Effector memory CD8-positive, alpha-beta T cell (primary cell): Measurements from ENCODE around the gene CELA2A.

ENCODE experiments used
- ATAC-seq: fragments of 150-1000 bp; cut with Tn5 transposase; replicated peaks from 2 replicates; pipeline ENCODE4 v1.10.0; 2021; ENCODE audit warnings: mild to moderate bottlenecking, moderate library complexity
- DNase-seq, 3 experiments: peaks; one replicate each; pipeline ENCODE4 v3.0.0; 2021
- H3K27ac Mint-ChIP-seq, 2 donors: one replicate each; pipeline ENCODE4 v1.8.0; 2022; ENCODE audit warnings: mild to moderate bottlenecking in 2 of 2, mixed read lengths in 2 of 2, moderate library complexity in 2 of 2
- H3K27me3 Mint-ChIP-seq, 2 donors: one replicate each; pipeline ENCODE4 v1.8.0; 2022; ENCODE audit warnings: mixed read lengths in 2 of 2
- H3K36me3 Mint-ChIP-seq: one replicate; pipeline ENCODE4 v1.8.0; 2022; ENCODE audit warnings: mild to moderate bottlenecking, moderate library complexity, mixed read lengths; ENCODE audit not compliant: insufficient read depth
- H3K4me1 Mint-ChIP-seq, 2 donors: one replicate each; pipeline ENCODE4 v1.8.0; 2022; ENCODE audit warnings: low read depth in 2 of 2, mixed read lengths in 2 of 2
- H3K4me3 Mint-ChIP-seq, 2 donors: one replicate each; pipeline ENCODE4 v1.8.0; 2022; ENCODE audit warnings: mild to moderate bottlenecking in 2 of 2, mixed read lengths in 2 of 2, moderate library complexity in 2 of 2
- H3K9me3 Mint-ChIP-seq, 2 donors: one replicate each; pipeline ENCODE4 v1.8.0; 2022; ENCODE audit warnings: mixed read lengths in 2 of 2
- total RNA-seq, 9 experiments: gene quantifications; one replicate each; lab custom pipeline; 2026; lab: John Stamatoyannopoulos, UW

The CELA2A gene
- 0 to 0.50 (median 0) reads per million in 9 experiments for total RNA-seq

GRCh38 chr1:15456313-15456954 is at the start of gene CELA2A:
CELA2A (plus strand) TSS chr1:15456732; CDS start chr1:15456754, 22 bp downstream.
- Mint-ChIP-seq H3K4me1 (peaks cover 0 to 1% of the 10 kb centered on the region in 2 donors), H3K27me3 (peaks cover 0 to 43% of the 10 kb centered on the region in 2 donors), H3K4me3 (no peak within 1 kb of the TSS), H3K9me3 (no peaks in the 10 kb centered on the region), H3K36me3 (peaks cover 4% of the 10 kb centered on the region), H3K27ac (no peak within 1 kb of the TSS)
- ATAC-seq (no peak), DNase-seq (no peak)

- peaks cover 48 to 52% of the 10 kb centered on the region in 2 donors for H3K4me1 Mint-ChIP-seq
- H3K36me3 Mint-ChIP-seq, result peaks cover 41% of the 10 kb centered on the region
- peak overlapping the region; percentile 99 for H3K4me3 Mint-ChIP-seq
- no peaks in the 10 kb centered on the region for H3K9me3 Mint-ChIP-seq
- DNase-seq (peak in 1 of 3 experiments; percentile 28), ATAC-seq (no peak)
- no peaks in the 10 kb centered on the region for H3K27me3 Mint-ChIP-seq
- peak overlapping the region; percentile 99 to 100 for H3K27ac Mint-ChIP-seq
Observed at GRCh38 chr1:15407580-15407979, 49.0 kb upstream of the CELA2A start.

- H3K4me1 Mint-ChIP-seq, result peaks cover 58 to 65% of the 10 kb centered on the region in 2 donors
- ATAC-seq (no peak), DNase-seq (no peak)
- H3K36me3 Mint-ChIP-seq, result peaks cover 54% of the 10 kb centered on the region
- no peaks in the 10 kb centered on the region for H3K27me3 Mint-ChIP-seq
- H3K27ac Mint-ChIP-seq, result peak overlapping the region; percentile 99 to 100
- no peaks in the 10 kb centered on the region for H3K9me3 Mint-ChIP-seq
- H3K4me3 Mint-ChIP-seq, result peak overlapping the region; percentile 99
Observed at GRCh38 chr1:15408890-15409387, 47.6 kb upstream of the CELA2A start.

GRCh38 chr1:15409388-15410222 is 46.9 kb upstream of the CELA2A start, which contains the start of gene EFHD2:
EFHD2 (plus strand) TSS chr1:15409888; CDS start chr1:15409972, 84 bp downstream.
- DNase-seq, result peak; percentile 83 to 88 (median 86)
- H3K4me1 Mint-ChIP-seq, result peaks cover 65 to 72% of the 10 kb centered on the region in 2 donors
- peak within 1 kb of the TSS; percentile 99 for H3K4me3 Mint-ChIP-seq
- no peaks in the 10 kb centered on the region for H3K9me3 Mint-ChIP-seq
- ATAC-seq, result peak; percentile 63
- H3K27ac Mint-ChIP-seq, result peak within 1 kb of the TSS; percentile 99 to 100
- H3K36me3 Mint-ChIP-seq, result peaks cover 61% of the 10 kb centered on the region
- H3K27me3 Mint-ChIP-seq, result no peaks in the 10 kb centered on the region

GRCh38 chr1:15410223-15410883 is 46.2 kb upstream of the CELA2A start:
- peaks cover 68% of the 10 kb centered on the region for H3K36me3 Mint-ChIP-seq

GRCh38 chr1:15410884-15411245 is 45.7 kb upstream of the CELA2A start:
- Mint-ChIP-seq H3K9me3 (no peaks in the 10 kb centered on the region), H3K4me1 (peaks cover 68 to 77% of the 10 kb centered on the region in 2 donors), H3K27me3 (no peaks in the 10 kb centered on the region), H3K27ac (peak overlapping the region; percentile 99 to 100), H3K4me3 (peak overlapping the region; percentile 99), H3K36me3 (peaks cover 74% of the 10 kb centered on the region)
- DNase-seq (peak in 1 of 3 experiments; percentile 20), ATAC-seq (no peak)

More at GRCh38 chr1:15410223-15410883, 46.2 kb upstream of the CELA2A start:
- Mint-ChIP-seq H3K4me1 (peaks cover 66 to 75% of the 10 kb centered on the region in 2 donors), H3K27ac (peak overlapping the region; percentile 99 to 100), H3K4me3 (peak overlapping the region; percentile 99), H3K9me3 (no peaks in the 10 kb centered on the region), H3K27me3 (no peaks in the 10 kb centered on the region)
- ATAC-seq (no peak), DNase-seq (peak in 1 of 3 experiments; percentile 15)

- Mint-ChIP-seq H3K9me3 (no peaks in the 10 kb centered on the region), H3K36me3 (peaks cover 82% of the 10 kb centered on the region), H3K27me3 (no peaks in the 10 kb centered on the region), H3K4me1 (peaks cover 75 to 81% of the 10 kb centered on the region in 2 donors), H3K27ac (peak overlapping the region; percentile 99 to 100), H3K4me3 (peak overlapping the region; percentile 99)
- peak; percentile 70 to 72 (median 72) for DNase-seq
- peak; percentile 47 for ATAC-seq
Observed at GRCh38 chr1:15411593-15412137, 44.9 kb upstream of the CELA2A start.

GRCh38 chr1:15412175-15412800 is 44.2 kb upstream of the CELA2A start:
- peak overlapping the region; percentile 99 for H3K4me3 Mint-ChIP-seq
- peak; percentile 65 to 68 (median 66) for DNase-seq
- no peaks in the 10 kb centered on the region for H3K27me3 Mint-ChIP-seq
- no peaks in the 10 kb centered on the region for H3K9me3 Mint-ChIP-seq
- peak overlapping the region; percentile 99 to 100 for H3K27ac Mint-ChIP-seq
- H3K36me3 Mint-ChIP-seq, result peaks cover 88% of the 10 kb centered on the region
- H3K4me1 Mint-ChIP-seq, result peaks cover 74 to 81% of the 10 kb centered on the region in 2 donors
- peak; percentile 52 for ATAC-seq

GRCh38 chr1:15412843-15413242 is 43.7 kb upstream of the CELA2A start:
- no peak for DNase-seq
- Mint-ChIP-seq H3K27me3 (no peaks in the 10 kb centered on the region), H3K4me1 (peaks cover 74 to 81% of the 10 kb centered on the region in 2 donors), H3K27ac (peak overlapping the region; percentile 99 to 100), H3K9me3 (no peaks in the 10 kb centered on the region), H3K36me3 (peaks cover 93% of the 10 kb centered on the region), H3K4me3 (peak overlapping the region; percentile 99)
- ATAC-seq, result no peak

GRCh38 chr1:15413563-15414444 is 42.7 kb upstream of the CELA2A start:
- Mint-ChIP-seq H3K27ac (peak overlapping the region; percentile 99 to 100), H3K9me3 (no peaks in the 10 kb centered on the region), H3K4me1 (peaks cover 75 to 80% of the 10 kb centered on the region in 2 donors), H3K4me3 (peak overlapping the region; percentile 99), H3K27me3 (no peaks in the 10 kb centered on the region), H3K36me3 (peaks cover 100% of the 10 kb centered on the region)
- no peak for ATAC-seq
- no peak for DNase-seq

- Mint-ChIP-seq H3K4me3 (peak overlapping the region; percentile 99), H3K4me1 (peaks cover 73 to 77% of the 10 kb centered on the region in 2 donors), H3K9me3 (no peaks in the 10 kb centered on the region), H3K27me3 (no peaks in the 10 kb centered on the region), H3K27ac (peak overlapping the region; percentile 99 to 100), H3K36me3 (peaks cover 100% of the 10 kb centered on the region)
- no peak for DNase-seq
- no peak for ATAC-seq
Observed at GRCh38 chr1:15414445-15414983, 42.0 kb upstream of the CELA2A start.
